ENCODE measurements around the gene SLC25A14. TPM values are rescaled to one million over a fixed set of nuclear protein-coding genes. Genes with fewer than 3 reads are reported as not detected.

Gene SLC25A14
- total and polyA plus RNA-seq, 2 donors (not counting 3 experiments of a cell fraction or from before 2014, with no cell fraction given): 10.6 to 11.5 TPM

GRCh38 chrX:130385520-130385919 is 45.8 kb downstream of the SLC25A14 start, which contains the start of gene GPR119:
Gene GPR119 (minus strand): TSS chrX:130385674. CDS start chrX:130385447, 227 bp downstream.
- H3K9ac ChIP-seq (replicated peaks; ENCODE audit: extremely low read depth, insufficient read depth, low read length): no peak within 1 kb of the TSS
- H2AFZ ChIP-seq (ENCODE audit: low read depth, low read length): no peak within 1 kb of the TSS
- H3K4me2 ChIP-seq (ENCODE audit: insufficient read depth, low read length): no peak within 1 kb of the TSS
- H3K27me3 ChIP-seq (ENCODE audit: control insufficient read depth in 2 of 2, insufficient read depth in 2 of 2, low read length in 2 of 2): no peaks in the 10 kb centered on the region
- H3K9me3 ChIP-seq (replicated peaks; ENCODE audit: control insufficient read depth, insufficient read depth, low read length): no peaks in the 10 kb centered on the region
- no peak within 1 kb of the TSS for H3K4me3 ChIP-seq (replicated peaks in 1 of 3; ENCODE audit: insufficient read depth in 1 of 3, low read depth in 1 of 3, low read length in 3 of 3)
- no peaks in the 10 kb centered on the region for H4K20me1 ChIP-seq (replicated peaks; ENCODE audit: control insufficient read depth, extremely low read depth, insufficient read depth, low read length)
- no peaks in the 10 kb centered on the region for H3K79me2 ChIP-seq (ENCODE audit: control insufficient read depth, insufficient read depth, low read length)
- ChIA-PET CTCF (interaction anchor here (1.8 kb wide), 1 partner anchor 531 kb away, joined by 5 read pairs; no protein-coding TSS in a partner anchor), POLR2A (no interaction called here)
- no peak for TF ChIP-seq POLR2A (IDR thresholded peaks at IDR 0.05; ENCODE audit: low read depth, low read length)
- TF ChIP-seq GATA2 (IDR thresholded peaks at IDR 0.05; ENCODE audit: insufficient read depth, insufficient read length, low read depth, low read length): no peak
- TF ChIP-seq MYC (IDR thresholded peaks at IDR 0.05; ENCODE audit: low read depth, low read length): no peak
- TF ChIP-seq EZH2 (IDR thresholded peaks at IDR 0.05; ENCODE audit: borderline replicate concordance, low read depth, low read length, severe bottlenecking): no peak
- TF ChIP-seq CTCF (IDR thresholded peaks at IDR 0.05; ENCODE audit: extremely low read depth in 1 of 2, insufficient read depth in 1 of 2, low read depth in 1 of 2, low read length in 2 of 2): no peak
- TF ChIP-seq POLR2AphosphoS5 (IDR thresholded peaks at IDR 0.05; ENCODE audit: insufficient read depth, low read depth, low read length): no peak
- TF ChIP-seq MAX (IDR thresholded peaks at IDR 0.05; ENCODE audit: insufficient read depth, insufficient read length): no peak
- TF ChIP-seq JUN (IDR thresholded peaks at IDR 0.05; ENCODE audit: borderline replicate concordance, insufficient read depth, insufficient read length, low read depth): no peak
- no peak for TF ChIP-seq FOS (IDR thresholded peaks at IDR 0.05; ENCODE audit: borderline replicate concordance, insufficient read depth, low read length)
- DNase-seq (ENCODE audit: low read depth, low spot score) (no peak), FAIRE-seq (no peak)
- no peaks in the 10 kb centered on the region for H3K9me1 ChIP-seq (replicated peaks; ENCODE audit: control insufficient read depth, extremely low read depth, insufficient read depth, low read length)
- dilution Hi-C loops (cut with MboI; ENCODE audit: extremely low pct_ligation_motif_present, low sequenced_read_pairs): no loop called here
- intact Hi-C loops (cut with micrococcal nuclease): no loop called here
- H3K4me1 ChIP-seq (ENCODE audit: control insufficient read depth, extremely low read depth, insufficient read depth, low read length): no peaks in the 10 kb centered on the region
- H3K36me3 ChIP-seq (ENCODE audit: control insufficient read depth in 2 of 2, extremely low read depth in 1 of 2, insufficient read depth in 2 of 2, low read length in 2 of 2): no peaks in the 10 kb centered on the region
- BruUV-seq (replicated peaks): no TSS peak
- no peak within 1 kb of the TSS for H3K27ac ChIP-seq (ENCODE audit: insufficient read depth, low read depth, low read length)

All from endothelial cell of umbilical vein (primary cell).